ENCODE measurements around the gene SCD5. TPM values are rescaled to one million over a fixed set of nuclear protein-coding genes. Genes with fewer than 3 reads are reported as not detected.

Gene SCD5
- total RNA-seq, 1 donor from 2014 or later = 36.6 TPM

DNA sequence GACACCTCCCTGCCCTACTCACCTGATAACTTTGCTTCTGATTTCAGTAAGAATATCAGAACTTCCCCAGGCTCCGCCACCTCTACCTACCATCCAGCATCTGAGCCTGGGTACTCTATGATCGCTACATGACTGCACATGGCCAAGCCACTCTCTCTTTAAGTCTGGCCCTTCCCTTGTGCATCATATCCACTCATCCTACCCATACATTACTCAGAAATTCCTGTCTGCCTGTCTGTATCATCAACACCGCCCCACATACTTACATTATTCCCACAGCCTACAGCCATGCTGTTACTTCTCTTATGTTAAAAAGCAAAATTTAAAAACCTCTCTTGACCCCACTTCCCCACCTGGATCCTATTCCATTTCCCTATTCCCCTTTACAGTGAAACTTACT is 84.7 kb downstream of the SCD5 start:
- Mint-ChIP-seq H3K9me3 (no peaks in the 10 kb centered on the region), H3K4me1 (ENCODE audit: unreplicated experiment) (peaks cover 13% of the 10 kb centered on the region), H3K36me3 (no peaks in the 10 kb centered on the region), H3K4me3 (no peak overlapping the region), H3K27ac (no peak overlapping the region), H3K27me3 (peaks cover 3% of the 10 kb centered on the region)
- TF ChIP-seq, protein P1, sequence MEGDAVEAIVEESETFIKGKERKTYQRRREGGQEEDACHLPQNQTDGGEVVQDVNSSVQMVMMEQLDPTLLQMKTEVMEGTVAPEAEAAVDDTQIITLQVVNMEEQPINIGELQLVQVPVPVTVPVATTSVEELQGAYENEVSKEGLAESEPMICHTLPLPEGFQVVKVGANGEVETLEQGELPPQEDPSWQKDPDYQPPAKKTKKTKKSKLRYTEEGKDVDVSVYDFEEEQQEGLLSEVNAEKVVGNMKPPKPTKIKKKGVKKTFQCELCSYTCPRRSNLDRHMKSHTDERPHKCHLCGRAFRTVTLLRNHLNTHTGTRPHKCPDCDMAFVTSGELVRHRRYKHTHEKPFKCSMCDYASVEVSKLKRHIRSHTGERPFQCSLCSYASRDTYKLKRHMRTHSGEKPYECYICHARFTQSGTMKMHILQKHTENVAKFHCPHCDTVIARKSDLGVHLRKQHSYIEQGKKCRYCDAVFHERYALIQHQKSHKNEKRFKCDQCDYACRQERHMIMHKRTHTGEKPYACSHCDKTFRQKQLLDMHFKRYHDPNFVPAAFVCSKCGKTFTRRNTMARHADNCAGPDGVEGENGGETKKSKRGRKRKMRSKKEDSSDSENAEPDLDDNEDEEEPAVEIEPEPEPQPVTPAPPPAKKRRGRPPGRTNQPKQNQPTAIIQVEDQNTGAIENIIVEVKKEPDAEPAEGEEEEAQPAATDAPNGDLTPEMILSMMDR (conservative IDR thresholded peaks at IDR 0.05) = no peak
- DNase-seq (ENCODE audit: extremely low spot score, unreplicated experiment) = no peak

DNA sequence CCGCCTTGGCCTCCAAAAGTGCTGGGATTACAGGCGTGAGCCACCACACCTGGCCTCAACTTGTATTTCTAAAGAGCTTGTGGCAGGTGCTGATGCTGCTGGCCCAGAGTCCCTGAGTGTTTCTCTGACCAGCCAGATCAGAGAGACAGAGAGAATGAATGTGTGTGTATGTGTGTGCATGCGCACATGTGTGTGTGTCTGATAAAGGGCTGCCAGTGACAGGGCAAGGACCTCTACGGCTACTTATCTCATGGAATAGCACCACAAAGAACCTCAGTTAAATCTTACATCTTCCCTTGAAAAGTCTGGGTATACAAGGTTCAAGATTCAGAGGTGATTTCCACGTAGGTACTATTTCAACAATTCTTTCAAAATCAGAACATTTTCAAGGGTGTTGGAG is 86.0 kb downstream of the SCD5 start:
- Mint-ChIP-seq H3K9me3 (no peaks in the 10 kb centered on the region), H3K4me3 (no peak overlapping the region), H3K36me3 (no peaks in the 10 kb centered on the region), H3K27me3 (peaks cover 3% of the 10 kb centered on the region), H3K4me1 (ENCODE audit: unreplicated experiment) (peaks cover 13% of the 10 kb centered on the region), H3K27ac (no peak overlapping the region)
- DNase-seq (ENCODE audit: extremely low spot score, unreplicated experiment) = no peak
- TF ChIP-seq, protein P1 (conservative IDR thresholded peaks at IDR 0.05) = no peak

DNA sequence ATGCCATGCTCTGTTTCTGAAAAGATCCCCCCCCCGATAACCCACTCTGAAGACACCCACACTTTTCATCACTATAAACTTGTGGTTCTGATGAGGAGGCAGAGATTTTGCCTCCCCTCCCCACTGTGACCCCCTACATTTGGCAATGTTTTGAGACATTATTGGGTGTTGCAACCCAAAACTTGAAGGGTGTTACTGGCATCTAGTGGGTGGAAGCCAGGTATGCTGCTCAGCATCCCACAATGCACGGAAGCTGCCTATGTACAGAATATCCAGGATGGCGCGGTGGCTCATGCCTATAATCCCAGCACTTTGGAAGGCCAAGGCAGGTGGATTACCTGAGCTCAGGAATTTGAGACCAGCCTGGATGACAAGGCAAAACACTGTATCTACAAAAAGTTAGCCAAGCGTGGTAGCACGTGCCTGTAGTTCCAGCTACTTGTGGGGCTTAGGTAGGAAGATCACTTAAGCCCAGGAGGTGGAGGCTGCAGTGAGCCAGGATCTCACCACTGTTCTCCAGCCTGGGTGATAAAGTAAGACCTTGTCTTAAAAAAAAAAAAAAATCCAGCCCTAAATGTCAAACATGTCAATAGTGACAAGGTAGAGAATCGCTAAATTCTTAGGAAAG is 87.3 kb downstream of the SCD5 start:
- TF ChIP-seq, protein P1 (conservative IDR thresholded peaks at IDR 0.05) = no peak
- peaks cover 3% of the 10 kb centered on the region for H3K27me3 Mint-ChIP-seq
- H3K36me3 Mint-ChIP-seq = no peaks in the 10 kb centered on the region
- no peak for DNase-seq (ENCODE audit: extremely low spot score, unreplicated experiment)
- H3K9me3 Mint-ChIP-seq = no peaks in the 10 kb centered on the region
- H3K4me3 Mint-ChIP-seq = no peak overlapping the region
- H3K27ac Mint-ChIP-seq = no peak overlapping the region
- peaks cover 16% of the 10 kb centered on the region for H3K4me1 Mint-ChIP-seq (ENCODE audit: unreplicated experiment)

DNA sequence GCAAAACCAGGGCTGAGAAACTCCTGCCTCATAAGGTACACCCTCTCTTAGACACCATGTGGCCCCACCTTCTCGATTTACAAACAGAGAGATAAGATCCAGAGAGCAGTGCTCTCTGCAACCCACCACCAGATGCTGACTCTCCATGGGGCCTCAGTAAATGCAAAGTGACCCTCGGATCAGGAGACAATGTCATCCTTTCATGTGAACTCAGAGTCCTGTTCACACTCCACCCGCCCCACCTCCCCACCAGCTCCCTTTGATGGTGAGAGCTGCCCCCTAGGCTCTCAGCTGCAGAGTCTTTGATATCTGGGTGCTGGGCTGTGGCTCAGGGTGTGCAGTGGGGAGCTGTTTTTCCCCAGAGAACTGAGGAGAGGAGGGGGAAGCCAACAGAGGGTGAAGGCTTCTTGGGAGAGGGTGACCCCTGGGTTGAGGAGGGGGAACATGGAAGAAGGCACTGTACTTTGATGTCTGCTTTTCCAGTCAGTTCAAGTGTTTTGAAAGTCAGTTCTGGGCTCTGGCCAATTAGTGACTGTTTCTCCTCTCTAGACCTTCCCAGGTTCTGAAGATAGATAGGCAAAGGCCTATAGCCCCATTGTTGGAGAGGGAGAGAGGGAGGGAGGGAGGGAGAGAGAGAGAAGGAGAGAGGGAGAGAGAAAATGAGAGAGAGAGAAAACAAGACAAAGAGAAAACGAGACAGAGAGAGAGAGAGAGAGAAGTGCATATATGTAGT is 88.2 kb downstream of the SCD5 start:
- DNase-seq (ENCODE audit: extremely low spot score, unreplicated experiment) = no peak
- no peak overlapping the region for H3K4me3 Mint-ChIP-seq
- peaks cover 3% of the 10 kb centered on the region for H3K27me3 Mint-ChIP-seq
- H3K9me3 Mint-ChIP-seq = no peaks in the 10 kb centered on the region
- no peaks in the 10 kb centered on the region for H3K36me3 Mint-ChIP-seq
- no peak overlapping the region for H3K27ac Mint-ChIP-seq
- TF ChIP-seq, protein P1 (conservative IDR thresholded peaks at IDR 0.05) = no peak
- H3K4me1 Mint-ChIP-seq (ENCODE audit: unreplicated experiment) = peaks cover 18% of the 10 kb centered on the region

DNA sequence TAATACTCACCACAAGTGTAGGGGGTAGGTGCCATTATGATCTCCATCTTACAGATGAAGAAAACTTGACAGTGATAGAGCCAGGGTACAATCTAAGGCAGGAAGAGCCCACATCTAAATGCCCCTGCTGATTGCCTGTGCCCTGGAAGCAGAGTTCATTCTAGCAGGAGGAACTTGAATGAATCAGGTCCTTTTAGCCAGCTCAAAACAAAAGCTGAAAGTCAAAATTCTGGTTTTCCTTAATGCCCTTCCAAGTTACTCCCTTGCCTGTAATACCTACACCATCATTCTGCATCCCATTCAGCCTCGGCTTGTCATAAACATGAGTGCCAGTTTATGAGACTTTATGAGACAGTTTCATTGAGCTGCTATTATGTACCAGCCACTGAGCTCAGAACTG is 89.6 kb downstream of the SCD5 start:
- TF ChIP-seq, protein P1 (conservative IDR thresholded peaks at IDR 0.05) = no peak
- no peak overlapping the region for H3K4me3 Mint-ChIP-seq
- peaks cover 3% of the 10 kb centered on the region for H3K27me3 Mint-ChIP-seq
- peaks cover 19% of the 10 kb centered on the region for H3K4me1 Mint-ChIP-seq (ENCODE audit: unreplicated experiment)
- no peaks in the 10 kb centered on the region for H3K9me3 Mint-ChIP-seq
- no peak for DNase-seq (ENCODE audit: extremely low spot score, unreplicated experiment)
- H3K36me3 Mint-ChIP-seq = no peaks in the 10 kb centered on the region
- no peak overlapping the region for H3K27ac Mint-ChIP-seq

Data from type B pancreatic cell (in vitro differentiated cells).